Measurements from ENCODE around the gene ABCC4. TPM values are rescaled to one million over a fixed set of nuclear protein-coding genes. Genes with fewer than 3 reads are reported as not detected.

The ABCC4 gene
- total and polyA plus RNA-seq, 2 experiments from 2014 or later: 9.8 to 23.3 TPM

GRCh38 chr13:95118541-95119324 is 182.5 kb downstream of the ABCC4 start:
- WGBS (ENCODE audit: low lambda C conversion rate, missing lambda C conversion rate): 93% methylated on average over 8 of the region's 8 CpGs
- Histone ChIP-seq H3K79me2 (no peaks in the 10 kb centered on the region), H3K4me1 (ENCODE audit: insufficient read depth) (no peaks in the 10 kb centered on the region), H3K4me2 (no peak overlapping the region), H3K4me3 (no peak overlapping the region), H3K9me3 (ENCODE audit: low read depth) (no peaks in the 10 kb centered on the region), H3K9me2 (replicated peaks; ENCODE audit: insufficient read depth) (no peaks in the 10 kb centered on the region), H4K20me1 (ENCODE audit: insufficient read depth, poor library complexity, severe bottlenecking) (no peaks in the 10 kb centered on the region), H3K27ac (no peak overlapping the region), H2AFZ (no peak overlapping the region), H3K36me3 (replicated peaks; ENCODE audit: insufficient read depth, low read depth) (no peaks in the 10 kb centered on the region), H3K27me3 (no peaks in the 10 kb centered on the region)
- DNase-seq (ENCODE audit: low spot score): no peak
- no peak for TF ChIP-seq EZH2phosphoT487 (IDR thresholded peaks at IDR 0.05; ENCODE audit: low read depth, severe bottlenecking, unreplicated experiment)

- Histone ChIP-seq H3K27ac (no peak overlapping the region), H3K36me3 (replicated peaks; ENCODE audit: insufficient read depth, low read depth) (no peaks in the 10 kb centered on the region), H2AFZ (no peak overlapping the region), H3K27me3 (no peaks in the 10 kb centered on the region), H4K20me1 (ENCODE audit: insufficient read depth, poor library complexity, severe bottlenecking) (no peaks in the 10 kb centered on the region), H3K4me2 (no peak overlapping the region), H3K4me3 (no peak overlapping the region), H3K79me2 (no peaks in the 10 kb centered on the region), H3K4me1 (ENCODE audit: insufficient read depth) (no peaks in the 10 kb centered on the region), H3K9me2 (replicated peaks; ENCODE audit: insufficient read depth) (no peaks in the 10 kb centered on the region), H3K9me3 (ENCODE audit: low read depth) (no peaks in the 10 kb centered on the region)
- DNase-seq (ENCODE audit: low spot score): no peak
- TF ChIP-seq, protein P1, sequence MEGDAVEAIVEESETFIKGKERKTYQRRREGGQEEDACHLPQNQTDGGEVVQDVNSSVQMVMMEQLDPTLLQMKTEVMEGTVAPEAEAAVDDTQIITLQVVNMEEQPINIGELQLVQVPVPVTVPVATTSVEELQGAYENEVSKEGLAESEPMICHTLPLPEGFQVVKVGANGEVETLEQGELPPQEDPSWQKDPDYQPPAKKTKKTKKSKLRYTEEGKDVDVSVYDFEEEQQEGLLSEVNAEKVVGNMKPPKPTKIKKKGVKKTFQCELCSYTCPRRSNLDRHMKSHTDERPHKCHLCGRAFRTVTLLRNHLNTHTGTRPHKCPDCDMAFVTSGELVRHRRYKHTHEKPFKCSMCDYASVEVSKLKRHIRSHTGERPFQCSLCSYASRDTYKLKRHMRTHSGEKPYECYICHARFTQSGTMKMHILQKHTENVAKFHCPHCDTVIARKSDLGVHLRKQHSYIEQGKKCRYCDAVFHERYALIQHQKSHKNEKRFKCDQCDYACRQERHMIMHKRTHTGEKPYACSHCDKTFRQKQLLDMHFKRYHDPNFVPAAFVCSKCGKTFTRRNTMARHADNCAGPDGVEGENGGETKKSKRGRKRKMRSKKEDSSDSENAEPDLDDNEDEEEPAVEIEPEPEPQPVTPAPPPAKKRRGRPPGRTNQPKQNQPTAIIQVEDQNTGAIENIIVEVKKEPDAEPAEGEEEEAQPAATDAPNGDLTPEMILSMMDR (IDR thresholded peaks at IDR 0.05; ENCODE audit: poor library complexity): no peak
- TF ChIP-seq EZH2 (IDR thresholded peaks at IDR 0.05; ENCODE audit: borderline replicate concordance) (no peak), EZH2phosphoT487 (IDR thresholded peaks at IDR 0.05; ENCODE audit: low read depth, severe bottlenecking, unreplicated experiment) (no peak)
- WGBS (ENCODE audit: low lambda C conversion rate, missing lambda C conversion rate): 84% methylated on average over 6 of the region's 6 CpGs
These were observed 184.2 kb downstream of the ABCC4 start for GRCh38 chr13:95117092-95117491.

DNA sequence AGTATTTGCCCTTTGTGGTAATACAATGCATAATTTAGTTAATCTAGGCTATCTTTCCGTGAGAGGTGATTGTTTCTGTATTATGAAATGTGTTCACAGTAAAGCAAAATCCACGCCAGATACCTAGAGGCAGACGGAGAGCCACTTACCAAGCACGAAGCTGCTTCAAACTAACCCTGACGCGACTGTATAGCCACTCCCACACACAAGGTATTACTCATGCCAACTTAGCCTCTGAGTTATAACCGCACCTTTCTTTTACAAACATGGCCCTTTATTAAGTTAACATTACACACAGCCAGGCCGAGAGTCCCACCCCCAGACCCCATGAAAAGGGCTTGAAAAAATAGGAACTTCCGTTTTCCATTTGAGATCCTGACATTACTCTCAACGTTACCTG is 185.7 kb downstream of the ABCC4 start:
- H3K9me2 ChIP-seq (replicated peaks; ENCODE audit: insufficient read depth): no peaks in the 10 kb centered on the region
- no peaks in the 10 kb centered on the region for H3K9me3 ChIP-seq (ENCODE audit: low read depth)
- H3K27ac ChIP-seq: peak overlapping the region; percentile 66
- H3K36me3 ChIP-seq (replicated peaks; ENCODE audit: insufficient read depth, low read depth): no peaks in the 10 kb centered on the region
- H3K79me2 ChIP-seq: no peaks in the 10 kb centered on the region
- peak overlapping the region; percentile 9 for H3K4me2 ChIP-seq
- no peak for TF ChIP-seq EZH2phosphoT487 (IDR thresholded peaks at IDR 0.05; ENCODE audit: low read depth, severe bottlenecking, unreplicated experiment)
- no peak for TF ChIP-seq EZH2 (IDR thresholded peaks at IDR 0.05; ENCODE audit: borderline replicate concordance)
- TF ChIP-seq, protein P1 (IDR thresholded peaks at IDR 0.05; ENCODE audit: poor library complexity): no peak
- no peaks in the 10 kb centered on the region for H4K20me1 ChIP-seq (ENCODE audit: insufficient read depth, poor library complexity, severe bottlenecking)
- WGBS (ENCODE audit: low lambda C conversion rate, missing lambda C conversion rate): 75% methylated on average over 10 of the region's 10 CpGs
- no peaks in the 10 kb centered on the region for H3K27me3 ChIP-seq
- no peak overlapping the region for H2AFZ ChIP-seq
- no peak overlapping the region for H3K4me3 ChIP-seq
- DNase-seq (ENCODE audit: low spot score): peak; percentile 61
- H3K4me1 ChIP-seq (ENCODE audit: insufficient read depth): no peaks in the 10 kb centered on the region

DNA sequence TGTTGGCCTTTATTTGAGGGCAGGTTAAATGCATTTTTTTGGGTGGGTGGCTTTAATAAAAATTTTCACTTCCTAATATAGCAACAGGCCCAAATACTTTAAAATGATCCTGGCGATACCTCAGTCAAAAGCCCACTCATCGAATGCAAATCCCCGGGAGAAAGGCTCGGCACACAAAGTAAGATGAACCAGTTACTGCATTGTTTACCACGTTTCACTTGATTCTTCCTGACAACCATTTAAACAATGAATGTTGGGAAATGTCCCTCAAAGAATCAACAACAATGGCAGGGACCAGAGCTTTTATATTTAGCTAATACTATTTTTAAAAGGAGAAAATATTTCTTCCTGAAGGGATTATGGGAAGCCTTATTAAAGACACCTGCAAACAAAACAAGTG is 187.7 kb downstream of the ABCC4 start:
- no peaks in the 10 kb centered on the region for H3K36me3 ChIP-seq (replicated peaks; ENCODE audit: insufficient read depth, low read depth)
- no peak overlapping the region for H2AFZ ChIP-seq
- no peaks in the 10 kb centered on the region for H3K27me3 ChIP-seq
- no peak overlapping the region for H3K27ac ChIP-seq
- H3K79me2 ChIP-seq: no peaks in the 10 kb centered on the region
- no peak overlapping the region for H3K4me3 ChIP-seq
- no peaks in the 10 kb centered on the region for H4K20me1 ChIP-seq (ENCODE audit: insufficient read depth, poor library complexity, severe bottlenecking)
- DNase-seq (ENCODE audit: low spot score): no peak
- no peak overlapping the region for H3K4me2 ChIP-seq
- WGBS (ENCODE audit: low lambda C conversion rate, missing lambda C conversion rate): 67% methylated on average over 5 of the region's 5 CpGs
- H3K9me2 ChIP-seq (replicated peaks; ENCODE audit: insufficient read depth): no peaks in the 10 kb centered on the region
- TF ChIP-seq EZH2phosphoT487 (IDR thresholded peaks at IDR 0.05; ENCODE audit: low read depth, severe bottlenecking, unreplicated experiment) (no peak), EZH2 (IDR thresholded peaks at IDR 0.05; ENCODE audit: borderline replicate concordance) (no peak)
- TF ChIP-seq, protein P1 (IDR thresholded peaks at IDR 0.05; ENCODE audit: poor library complexity): no peak
- H3K4me1 ChIP-seq (ENCODE audit: insufficient read depth): no peaks in the 10 kb centered on the region
- no peaks in the 10 kb centered on the region for H3K9me3 ChIP-seq (ENCODE audit: low read depth)

Data from hepatocyte (in vitro differentiated cells).